Kidney epithelial cell (primary cell): Measurements from ENCODE around the gene ARHGAP24. TPM values are rescaled to one million over a fixed set of nuclear protein-coding genes. Genes with fewer than 3 reads are reported as not detected.

Source experiments
- DNase-seq: peaks from one replicate; pipeline ENCODE4 v3.0.0-alpha.2; 2010; ENCODE audit warnings: low read depth
- H3K27me3 ChIP-seq: 2 replicates; pipeline ENCODE4 v1.6.0; 2011; ENCODE audit warnings: low read length; ENCODE audit not compliant: control insufficient read depth, insufficient read depth
- H3K36me3 ChIP-seq: 2 replicates; pipeline ENCODE4 v1.5.1; 2011; ENCODE audit warnings: low read length; ENCODE audit not compliant: control insufficient read depth, insufficient read depth
- H3K4me3 ChIP-seq: 2 replicates; pipeline ENCODE4 v1.5.1; 2011; ENCODE audit warnings: low read depth, mild to moderate bottlenecking, control low read depth, low read length
- CTCF ChIP-seq: IDR thresholded peaks from 2 replicates; pipeline ENCODE4 v1.5.1; 2011; ENCODE audit warnings: mild to moderate bottlenecking, moderate library complexity, low read length, control low read depth, inconsistent platforms; ENCODE audit not compliant: insufficient read depth, poor library complexity, severe bottlenecking
- total RNA-seq: library from RNA; depleted of rRNA; stranded (reverse); fragments of >200 nt; gene quantifications from 2 replicates; pipeline ENCODE4 v1.2.3, GENCODE V29; 2015

ARHGAP24 gene
- total RNA-seq, 1 donor from 2014 or later, result 9.6 TPM

GRCh38 chr4:85611661-85612060, 136.7 kb downstream of the ARHGAP24 start:
- Histone ChIP-seq H3K27me3 (no peaks in the 10 kb centered on the region), H3K36me3 (no peaks in the 10 kb centered on the region), H3K4me3 (no peak overlapping the region)
- DNase-seq, result no peak
- no peak for TF ChIP-seq CTCF

- H3K36me3 ChIP-seq, result no peaks in the 10 kb centered on the region
- no peak overlapping the region for H3K4me3 ChIP-seq
- DNase-seq, result no peak
- TF ChIP-seq CTCF, result no peak
- no peaks in the 10 kb centered on the region for H3K27me3 ChIP-seq
Measured at GRCh38 chr4:85613901-85614300, 139.0 kb downstream of the ARHGAP24 start.

GRCh38 chr4:85615952-85616351, 141.0 kb downstream of the ARHGAP24 start:
- no peaks in the 10 kb centered on the region for H3K36me3 ChIP-seq
- TF ChIP-seq CTCF, result no peak
- H3K4me3 ChIP-seq, result no peak overlapping the region
- DNase-seq, result no peak
- no peaks in the 10 kb centered on the region for H3K27me3 ChIP-seq

- TF ChIP-seq CTCF, result no peak
- no peak overlapping the region for H3K4me3 ChIP-seq
- no peaks in the 10 kb centered on the region for H3K36me3 ChIP-seq
- no peak for DNase-seq
- no peaks in the 10 kb centered on the region for H3K27me3 ChIP-seq
Measured at GRCh38 chr4:85617202-85617601, 142.3 kb downstream of the ARHGAP24 start.

GRCh38 chr4:85632981-85633380, 158.0 kb downstream of the ARHGAP24 start:
- TF ChIP-seq CTCF, result no peak
- Histone ChIP-seq H3K4me3 (no peak overlapping the region), H3K27me3 (no peaks in the 10 kb centered on the region), H3K36me3 (no peaks in the 10 kb centered on the region)
- no peak for DNase-seq

- no peaks in the 10 kb centered on the region for H3K27me3 ChIP-seq
- DNase-seq, result no peak
- no peak for TF ChIP-seq CTCF
- H3K4me3 ChIP-seq, result no peak overlapping the region
- H3K36me3 ChIP-seq, result no peaks in the 10 kb centered on the region
Measured at GRCh38 chr4:85637778-85638177, 162.8 kb downstream of the ARHGAP24 start.
